GM18499 (cell line): ENCODE data around the gene KYNU.
"Not testable (repeated sequence)": the region's sequence is repeated elsewhere in the genome, so short reads cannot be mapped to it uniquely, and the experiment has no call there.

Experiments used
- ATAC-seq: cut with Tn5 transposase; IDR thresholded peaks from one replicate; pipeline ENCODE4 v1.9.1; 2021; ENCODE audit warnings: moderate number of reproducible peaks; ENCODE audit not compliant: insufficient read depth, unreplicated experiment

Gene KYNU

GRCh38 chr2:142989273-142990204 is 112.1 kb downstream of the KYNU start:
- peak; percentile 62 for ATAC-seq

GRCh38 chr2:142991295-142991694 is 113.8 kb downstream of the KYNU start:
- no peak for ATAC-seq

GRCh38 chr2:142992840-142993239 is 115.4 kb downstream of the KYNU start:
- ATAC-seq = no peak

- ATAC-seq = no peak
Observed at GRCh38 chr2:142993771-142994170, 116.3 kb downstream of the KYNU start.

DNA sequence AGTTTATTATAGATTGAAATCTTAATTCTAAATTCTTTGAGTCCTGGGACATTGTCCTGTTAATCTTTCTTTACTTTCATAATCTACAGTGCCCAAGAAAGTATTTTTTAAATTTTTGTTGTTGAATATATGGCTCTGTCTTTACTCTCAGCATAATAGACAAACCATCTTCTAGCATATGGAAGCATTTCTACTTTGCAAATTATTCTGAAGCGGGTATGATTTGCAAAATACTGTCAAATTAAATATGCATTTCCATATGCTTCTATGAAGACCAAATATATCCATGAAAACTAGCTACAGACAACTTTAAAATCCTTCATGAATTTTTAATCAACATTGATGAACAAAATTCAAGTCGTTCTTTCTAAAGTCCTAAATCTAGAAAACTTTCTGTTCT is 117.2 kb downstream of the KYNU start:
- ATAC-seq = no peak

GRCh38 chr2:142997231-142997630 is 119.8 kb downstream of the KYNU start:
- ATAC-seq = no peak

DNA sequence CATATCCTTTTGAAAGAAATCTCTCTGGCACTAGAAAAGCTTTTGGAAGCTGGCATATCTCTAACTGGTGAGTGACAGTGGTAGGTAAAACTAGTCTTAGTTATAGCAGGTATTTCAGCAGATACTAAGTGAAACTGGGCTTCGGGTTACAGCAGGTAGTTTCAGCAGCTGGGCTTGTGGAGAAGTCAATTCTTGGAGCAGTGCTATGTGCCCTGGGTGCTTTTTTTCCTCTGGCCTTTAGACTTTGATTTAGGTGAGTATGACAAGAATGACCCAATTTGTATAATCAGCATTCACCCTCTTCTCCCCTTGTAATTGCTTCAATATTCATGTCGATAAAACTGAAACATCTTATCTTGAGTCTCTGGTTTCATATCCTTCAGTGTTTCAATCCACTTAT is 123.1 kb downstream of the KYNU start:
- ATAC-seq = no peak

DNA sequence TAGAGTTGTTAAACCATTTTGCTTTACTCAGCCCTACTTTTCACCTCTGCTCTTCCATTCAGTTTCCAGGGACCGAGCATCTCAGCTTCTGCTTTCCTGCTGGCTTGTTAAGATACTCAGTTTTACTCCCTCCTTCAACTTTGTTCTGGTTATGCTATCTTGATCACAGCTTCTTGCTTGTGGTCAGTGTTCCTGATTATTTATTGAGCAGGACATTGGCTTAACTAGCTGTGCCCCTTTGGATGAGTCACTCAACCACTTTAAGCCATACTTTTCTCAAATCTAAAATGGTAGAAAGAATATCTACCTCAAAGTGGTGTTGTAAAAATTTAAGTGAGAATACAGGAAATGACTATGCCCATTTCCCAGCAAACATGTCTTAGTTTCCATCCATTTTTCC is 124.0 kb downstream of the KYNU start:
- no peak for ATAC-seq

DNA sequence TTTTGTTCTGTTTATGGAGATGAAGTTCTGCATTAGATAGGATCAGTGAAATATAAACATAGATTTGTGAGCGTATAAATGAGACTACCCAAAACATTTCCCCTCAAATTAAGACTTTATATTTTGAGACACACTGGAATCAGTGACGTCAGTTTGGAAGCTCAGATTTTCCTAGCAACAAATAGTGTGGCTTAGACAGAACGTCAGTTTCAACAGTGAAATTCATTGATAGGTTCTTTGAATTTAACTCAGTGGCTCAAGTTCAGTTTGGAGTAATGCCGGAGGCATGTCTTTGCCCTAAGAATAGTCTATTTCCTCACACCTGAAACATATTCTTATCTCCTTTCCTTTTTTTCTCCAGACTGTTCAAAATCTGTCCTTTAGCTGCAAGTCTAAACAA is 138.2 kb downstream of the KYNU start:
- ATAC-seq = no peak

DNA sequence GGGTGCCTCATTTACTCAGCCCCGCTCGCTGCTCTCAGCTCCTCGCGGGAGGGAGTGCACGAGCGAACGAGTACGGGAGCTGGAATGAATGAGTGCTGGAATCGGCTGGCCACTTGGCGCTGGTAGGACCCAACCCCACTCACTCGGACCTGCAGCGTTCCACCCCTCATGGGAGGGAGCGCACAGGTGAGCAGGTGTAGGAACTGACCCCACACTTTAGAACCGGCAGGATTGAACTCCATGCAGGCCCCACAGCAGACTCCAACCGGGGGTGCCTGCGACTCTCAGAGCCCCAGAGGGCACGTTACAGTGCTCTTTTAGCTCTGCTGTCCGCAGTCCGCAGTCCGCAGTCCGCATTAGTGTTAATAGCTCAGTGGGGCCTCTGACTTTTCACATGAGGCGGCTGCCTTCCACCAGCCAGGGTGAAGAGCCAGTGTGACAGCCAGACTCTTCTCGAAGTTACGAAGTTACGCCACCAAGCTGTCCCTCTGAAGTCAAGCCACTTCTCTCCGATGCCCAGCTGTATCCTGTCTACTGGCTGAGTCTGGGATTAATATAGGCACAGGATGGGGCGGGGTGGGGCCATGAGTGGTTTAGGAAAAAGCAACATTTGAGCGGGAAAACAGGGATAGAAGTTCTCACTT is 149.1 kb downstream of the KYNU start:
- ATAC-seq = no peak

- no peak for ATAC-seq
Observed at GRCh38 chr2:143029141-143029540, 151.7 kb downstream of the KYNU start.

GRCh38 chr2:143030127-143030526 is 152.7 kb downstream of the KYNU start:
- no peak for ATAC-seq

DNA sequence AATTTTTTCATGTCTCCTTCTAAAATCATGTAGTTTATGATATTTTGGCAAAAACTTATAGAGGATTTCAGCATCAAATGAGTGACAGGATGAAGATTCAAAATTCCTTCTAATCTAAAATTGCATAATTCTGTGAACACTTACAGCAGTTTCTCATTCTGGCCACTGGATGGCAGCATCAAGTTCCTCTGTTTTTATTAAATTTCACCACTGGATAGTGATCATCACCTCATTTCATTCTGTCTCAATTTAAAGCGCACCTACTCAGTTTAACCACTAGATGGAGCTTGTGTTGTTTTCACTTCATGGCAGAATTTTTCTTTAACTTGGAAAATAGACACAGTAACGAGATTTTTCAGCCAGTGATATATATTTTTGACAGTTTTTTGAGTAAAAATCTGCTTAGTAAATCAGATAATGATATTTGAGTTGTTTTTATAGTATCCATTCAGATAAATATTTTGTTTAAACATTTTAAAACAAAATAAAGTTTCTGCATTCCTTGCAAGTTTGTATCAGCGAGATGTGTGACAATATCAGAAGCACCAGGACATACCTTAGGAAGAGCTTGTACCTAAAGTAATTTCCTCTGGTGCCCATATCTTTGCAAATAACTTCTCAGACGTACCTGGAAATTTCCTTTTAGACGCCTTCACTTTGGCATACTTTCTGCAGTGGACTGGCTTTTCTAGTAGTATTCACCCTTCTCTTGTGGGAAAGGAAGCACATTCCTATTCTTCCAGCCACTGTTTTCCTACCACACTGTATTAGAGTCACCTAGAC is 157.0 kb downstream of the KYNU start:
- ATAC-seq = peak; percentile 83

DNA sequence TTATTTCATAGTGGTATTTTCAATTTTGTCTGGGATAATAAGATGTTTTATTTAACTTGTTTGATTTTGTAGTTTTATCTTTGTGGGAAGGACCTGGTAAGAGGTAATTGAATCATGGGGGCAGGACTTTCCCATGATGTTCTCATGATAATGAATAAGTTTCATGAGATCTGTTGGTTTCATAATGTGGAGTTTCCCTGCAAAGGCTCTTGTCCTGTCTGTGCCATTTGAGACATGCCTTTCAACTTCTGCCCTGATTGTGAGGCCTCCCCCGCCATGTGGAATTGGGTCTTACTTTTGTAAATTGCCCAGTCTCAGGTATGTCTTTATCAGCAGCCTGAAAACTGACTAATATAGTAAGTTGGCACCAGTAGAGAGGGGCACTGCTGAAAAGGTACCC is 174.0 kb downstream of the KYNU start:
- no peak for ATAC-seq

- not testable (repeated sequence) for ATAC-seq
Observed at GRCh38 chr2:143053437-143053836, 176.0 kb downstream of the KYNU start.

- no peak for ATAC-seq
Observed at GRCh38 chr2:143056550-143056949, 179.1 kb downstream of the KYNU start.

DNA sequence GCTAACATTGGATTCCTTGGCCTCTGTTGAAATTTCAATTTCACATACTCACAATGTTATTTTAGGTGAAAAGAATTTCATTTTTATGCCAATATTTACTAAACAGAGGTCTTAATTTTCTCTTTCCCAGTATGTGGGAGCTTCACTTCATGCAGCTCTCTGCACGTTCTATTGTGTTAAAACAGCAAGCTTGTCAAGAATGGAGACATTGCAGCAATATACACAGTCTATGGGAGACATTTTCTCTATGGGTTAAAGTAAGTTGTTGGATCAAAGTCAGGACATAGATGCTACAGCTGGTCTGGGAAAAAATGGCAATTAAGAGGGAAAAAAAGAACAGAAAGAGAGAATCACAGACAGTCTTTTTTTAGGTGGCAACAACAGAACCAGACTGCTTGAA is 181.4 kb downstream of the KYNU start:
- ATAC-seq = no peak

DNA sequence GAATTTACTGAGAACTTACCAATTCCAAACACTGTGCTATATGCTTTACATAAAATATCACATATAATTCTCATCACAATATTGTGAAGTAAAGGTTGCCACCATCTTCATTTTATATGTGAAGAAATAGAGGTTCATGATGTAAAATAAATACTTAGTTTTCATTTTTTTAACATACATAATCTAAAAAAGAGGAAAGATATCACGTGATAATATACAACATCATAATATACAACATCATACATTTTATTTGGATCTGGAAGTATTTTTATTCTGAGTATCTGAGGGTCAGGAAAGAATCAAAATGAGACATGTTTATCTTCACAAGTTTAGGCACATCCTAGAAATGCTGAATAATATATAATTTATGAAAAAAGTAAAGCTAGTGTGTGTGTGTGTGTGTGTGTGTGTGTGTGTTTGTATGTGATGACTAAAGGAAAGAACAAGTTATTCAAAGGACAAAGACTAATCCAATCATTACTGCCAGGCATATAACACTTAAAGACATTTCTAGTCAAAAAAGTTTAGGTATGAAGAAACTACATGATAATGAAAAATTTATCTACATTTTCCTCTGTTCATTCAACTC is 186.2 kb downstream of the KYNU start:
- ATAC-seq = no peak

- ATAC-seq = no peak
Observed at GRCh38 chr2:143068094-143068493, 190.6 kb downstream of the KYNU start.

GRCh38 chr2:143068509-143068908 is 191.0 kb downstream of the KYNU start:
- no peak for ATAC-seq

GRCh38 chr2:143070704-143071103 is 193.2 kb downstream of the KYNU start:
- no peak for ATAC-seq
